Mesenchymal stem cell (in vitro differentiated cells and primary cell): Measurements from ENCODE around the gene KRT36. TPM values are rescaled to one million over a fixed set of nuclear protein-coding genes. Genes with fewer than 3 reads are reported as not detected.

Experiments used
- DNase-seq: peaks from one replicate; pipeline ENCODE4 v3.0.0-alpha.2; 2013
- H2AFZ ChIP-seq: one replicate; pipeline ENCODE4 v1.6.1; 2013; ENCODE audit warnings: low read depth, mild to moderate bottlenecking, control low read depth, inconsistent platforms, low read length, moderate library complexity
- H2AK5ac ChIP-seq: 2 replicates; pipeline ENCODE4 v1.6.1; 2013; ENCODE audit warnings: low read length, moderate library complexity, mild to moderate bottlenecking, inconsistent platforms; ENCODE audit not compliant: severe bottlenecking
- H2BK120ac ChIP-seq: one replicate; pipeline ENCODE4 v1.6.1; 2013; ENCODE audit warnings: low read depth, mild to moderate bottlenecking, inconsistent platforms, low read length, moderate library complexity
- H2BK12ac ChIP-seq, 2 experiments: one replicate each; pipeline ENCODE4 v1.6.1; 2013; ENCODE audit warnings: inconsistent platforms in 2 of 2, low read length in 2 of 2, mild to moderate bottlenecking in 2 of 2, moderate library complexity in 2 of 2, control low read depth in 1 of 2
- H2BK15ac ChIP-seq: one replicate; pipeline ENCODE4 v1.6.1; 2013; ENCODE audit warnings: mild to moderate bottlenecking, low read depth, inconsistent platforms; ENCODE audit not compliant: poor library complexity, severe bottlenecking
- H2BK5ac ChIP-seq: 2 replicates; pipeline ENCODE4 v1.6.1; 2013; ENCODE audit warnings: low read depth, mild to moderate bottlenecking, low read length, control low read depth, inconsistent platforms; ENCODE audit not compliant: poor library complexity, severe bottlenecking
- H3K14ac ChIP-seq, 2 experiments: one replicate each; pipeline ENCODE4 v1.6.1; 2013; ENCODE audit warnings: inconsistent platforms in 2 of 2, low read length in 2 of 2, control low read depth in 1 of 2, mild to moderate bottlenecking in 1 of 2, moderate library complexity in 1 of 2
- H3K18ac ChIP-seq, 2 experiments: one replicate each; pipeline ENCODE4 v1.6.1; 2013; ENCODE audit warnings: inconsistent platforms in 2 of 2, low read length in 2 of 2, control low read depth in 1 of 2, low read depth in 1 of 2, mild to moderate bottlenecking in 1 of 2
- H3K23ac ChIP-seq, 2 experiments: one replicate each; pipeline ENCODE4 v1.6.1; 2013; ENCODE audit warnings: inconsistent platforms in 2 of 2, low read length in 2 of 2, mild to moderate bottlenecking in 2 of 2, moderate library complexity in 2 of 2, control low read depth in 1 of 2
- H3K27ac ChIP-seq: 2 replicates; pipeline ENCODE4 v1.5.1; 2013; ENCODE audit warnings: mild to moderate bottlenecking, moderate library complexity, low read length, control low read depth, inconsistent platforms; ENCODE audit not compliant: poor library complexity, severe bottlenecking
- H3K27me3 ChIP-seq, 2 experiments: 2 replicates each; pipeline versions ENCODE4 v1.6.1 to v1.7.0; 2013; ENCODE audit warnings: low read length in 2 of 2, mild to moderate bottlenecking in 2 of 2, moderate library complexity in 2 of 2, control low read depth in 1 of 2, inconsistent platforms in 1 of 2; ENCODE audit not compliant: control insufficient read depth in 1 of 2, insufficient read depth in 1 of 2
- H3K36me3 ChIP-seq, 2 experiments: 2 replicates each; pipeline versions ENCODE4 v1.6.1 to v1.7.0; 2013; ENCODE audit warnings: low read length in 2 of 2, control low read depth in 1 of 2, inconsistent platforms in 1 of 2, low read depth in 1 of 2, mild to moderate bottlenecking in 1 of 2; ENCODE audit not compliant: insufficient read depth in 2 of 2, control insufficient read depth in 1 of 2
- H3K4ac ChIP-seq, 2 experiments: one replicate each; pipeline ENCODE4 v1.6.1; 2013; ENCODE audit warnings: inconsistent platforms in 2 of 2, low read length in 2 of 2, mild to moderate bottlenecking in 2 of 2, moderate library complexity in 2 of 2, control low read depth in 1 of 2, low read depth in 1 of 2
- H3K4me1 ChIP-seq: 2 replicates; pipeline ENCODE4 v1.6.1; 2013; ENCODE audit warnings: low read depth, low read length, control low read depth; ENCODE audit not compliant: control insufficient read depth, insufficient read depth
- H3K4me2 ChIP-seq: 2 replicates; pipeline ENCODE4 v1.6.1; 2013; ENCODE audit warnings: low read length, mild to moderate bottlenecking, inconsistent platforms; ENCODE audit not compliant: poor library complexity, severe bottlenecking
- H3K4me3 ChIP-seq, 2 experiments: 2 replicates each; pipeline versions ENCODE4 v1.5.1 to v1.7.0; 2013; ENCODE audit warnings: low read length in 2 of 2, mild to moderate bottlenecking in 2 of 2, control low read depth in 1 of 2, low read depth in 1 of 2; ENCODE audit not compliant: insufficient read depth in 1 of 2
- H3K79me1 ChIP-seq: replicated peaks from 2 replicates; pipeline ENCODE4 v1.6.1; 2013; ENCODE audit warnings: mild to moderate bottlenecking, control low read depth, low read length, inconsistent platforms; ENCODE audit not compliant: poor library complexity, severe bottlenecking
- H3K9ac ChIP-seq: 2 replicates; pipeline ENCODE4 v1.7.0; 2013; ENCODE audit warnings: mild to moderate bottlenecking, low read length, moderate library complexity
- H3K9me3 ChIP-seq: 2 replicates; pipeline ENCODE4 v1.7.0; 2013; ENCODE audit warnings: mild to moderate bottlenecking, low read length; ENCODE audit not compliant: control insufficient read depth
- H4K8ac ChIP-seq: one replicate; pipeline ENCODE4 v1.6.1; 2013; ENCODE audit warnings: inconsistent platforms, mild to moderate bottlenecking, low read length, moderate library complexity
- H4K91ac ChIP-seq: one replicate; pipeline ENCODE4 v1.6.1; 2013; ENCODE audit warnings: mild to moderate bottlenecking, low read length, inconsistent platforms
- WGBS: methylation state at CpG from one replicate; pipeline ENCODE4 v1.1.7; 2013; ENCODE audit warnings: mixed read lengths; 5-methylcytosine and 5-hydroxymethylcytosine counted together
- polyA plus RNA-seq, 2 experiments: library from polyadenylated mRNA; stranded (reverse); fragments of 200-250 nt; gene quantifications; one replicate each; pipeline ENCODE4 v1.2.3, GENCODE V29; 2013

Gene KRT36
- 0.11 TPM for polyA plus RNA-seq (2013, experiment 1 of 2)
- polyA plus RNA-seq (2013, experiment 2 of 2) = 0.11 TPM

GRCh38 chr17:41489531-41489930 is at the start of gene KRT36:
Gene KRT36, minus strand, starts transcription at chr17:41489910. Its CDS starts 46 bp downstream, at chr17:41489864.
- no peak within 1 kb of the TSS for H3K9ac ChIP-seq
- no peak for DNase-seq
- 95% methylated on average over 12 of the region's 12 CpGs for WGBS

GRCh38 chr17:41539071-41539492 is 49.4 kb upstream of the KRT36 start:
- no peak overlapping the region for H2BK15ac ChIP-seq
- peak overlapping the region in 1 of 2 experiments; percentile 80 for H3K14ac ChIP-seq
- H3K23ac ChIP-seq = no peak overlapping the region
- H4K91ac ChIP-seq = peak overlapping the region; percentile 71
- peak overlapping the region; percentile 30 to 86 for H3K4ac ChIP-seq
- H3K4me2 ChIP-seq = no peak overlapping the region
- no peak overlapping the region for H3K4me3 ChIP-seq
- no peak overlapping the region for H2AFZ ChIP-seq
- H3K9ac ChIP-seq = no peak overlapping the region
- H3K9me3 ChIP-seq = no peaks in the 10 kb centered on the region
- peak overlapping the region; percentile 21 for H2BK120ac ChIP-seq
- H3K27me3 ChIP-seq = peaks cover 0 to 28% of the 10 kb centered on the region in 2 experiments
- H3K4me1 ChIP-seq = peaks cover 33% of the 10 kb centered on the region
- no peaks in the 10 kb centered on the region for H3K36me3 ChIP-seq
- peak overlapping the region; percentile 0 for H2AK5ac ChIP-seq
- H2BK12ac ChIP-seq = peak overlapping the region; percentile 1 to 80
- 64% methylated on average over 3 of the region's 5 CpGs for WGBS
- peak overlapping the region; percentile 28 for H4K8ac ChIP-seq
- H2BK5ac ChIP-seq = no peak overlapping the region
- H3K18ac ChIP-seq = peak overlapping the region; percentile 29 to 90
- H3K79me1 ChIP-seq = no peaks in the 10 kb centered on the region
- H3K27ac ChIP-seq = peak overlapping the region; percentile 80
- DNase-seq = no peak

More at GRCh38 chr17:41489531-41489930, at the start of gene KRT36:
- Histone ChIP-seq H2AFZ (no peak within 1 kb of the TSS), H3K36me3 (no peaks in the 10 kb centered on the region), H3K4me1 (peaks cover 11% of the 10 kb centered on the region), H3K14ac (no peak within 1 kb of the TSS), H3K27ac (no peak within 1 kb of the TSS), H2BK15ac (peak within 1 kb of the TSS; percentile 54), H3K9me3 (no peaks in the 10 kb centered on the region), H3K23ac (no peak within 1 kb of the TSS), H3K18ac (peak within 1 kb of the TSS in 1 of 2 experiments; percentile 18), H3K79me1 (no peaks in the 10 kb centered on the region), H2BK5ac (no peak within 1 kb of the TSS), H3K4me2 (no peak within 1 kb of the TSS), H3K27me3 (peaks cover 0 to 16% of the 10 kb centered on the region in 2 experiments), H3K4ac (no peak within 1 kb of the TSS), H4K8ac (no peak within 1 kb of the TSS), H2AK5ac (no peak within 1 kb of the TSS), H2BK12ac (peak within 1 kb of the TSS; percentile 14 to 87), H4K91ac (peak within 1 kb of the TSS; percentile 18), H3K4me3 (no peak within 1 kb of the TSS), H2BK120ac (no peak within 1 kb of the TSS)

- H2AFZ ChIP-seq = no peak overlapping the region
- H2BK12ac ChIP-seq = peak overlapping the region; percentile 32 to 43
- no peak overlapping the region for H3K4me3 ChIP-seq
- WGBS = 22% methylated on average over 5 of the region's 5 CpGs
- peak overlapping the region; percentile 28 for H4K8ac ChIP-seq
- H3K9me3 ChIP-seq = no peaks in the 10 kb centered on the region
- no peaks in the 10 kb centered on the region for H3K36me3 ChIP-seq
- H3K4me1 ChIP-seq = peaks cover 33% of the 10 kb centered on the region
- peak; percentile 64 for DNase-seq
- H3K9ac ChIP-seq = no peak overlapping the region
- no peak overlapping the region for H2BK15ac ChIP-seq
- H3K18ac ChIP-seq = peak overlapping the region; percentile 48 to 77
- H3K79me1 ChIP-seq = no peaks in the 10 kb centered on the region
- no peak overlapping the region for H2AK5ac ChIP-seq
- no peak overlapping the region for H2BK5ac ChIP-seq
- H3K23ac ChIP-seq = no peak overlapping the region
- H3K27me3 ChIP-seq = peaks cover 0 to 28% of the 10 kb centered on the region in 2 experiments
- H3K27ac ChIP-seq = peak overlapping the region; percentile 80
- H4K91ac ChIP-seq = peak overlapping the region; percentile 28
- peak overlapping the region; percentile 35 for H2BK120ac ChIP-seq
- H3K4ac ChIP-seq = peak overlapping the region; percentile 11 to 30
- no peak overlapping the region for H3K14ac ChIP-seq
- H3K4me2 ChIP-seq = peak overlapping the region; percentile 2
These were observed 48.9 kb upstream of the KRT36 start for GRCh38 chr17:41538565-41538991.

GRCh38 chr17:41537990-41538389 is 48.3 kb upstream of the KRT36 start:
- no peaks in the 10 kb centered on the region for H3K9me3 ChIP-seq
- 91% methylated on average over 7 of the region's 9 CpGs for WGBS
- H3K9ac ChIP-seq = no peak overlapping the region
- H4K91ac ChIP-seq = peak overlapping the region; percentile 47
- peak overlapping the region; percentile 61 for H2BK15ac ChIP-seq
- no peak overlapping the region for H3K14ac ChIP-seq
- H3K4me3 ChIP-seq = no peak overlapping the region
- H3K4ac ChIP-seq = peak overlapping the region; percentile 47 to 67
- H3K79me1 ChIP-seq = no peaks in the 10 kb centered on the region
- no peak overlapping the region for H3K23ac ChIP-seq
- no peak overlapping the region for H3K4me2 ChIP-seq
- H3K27me3 ChIP-seq = peaks cover 0 to 31% of the 10 kb centered on the region in 2 experiments
- peak overlapping the region; percentile 17 for H2AK5ac ChIP-seq
- H3K4me1 ChIP-seq = peaks cover 33% of the 10 kb centered on the region
- peak overlapping the region; percentile 64 to 93 for H3K18ac ChIP-seq
- peak overlapping the region; percentile 10 for H2AFZ ChIP-seq
- no peak overlapping the region for H4K8ac ChIP-seq
- no peaks in the 10 kb centered on the region for H3K36me3 ChIP-seq
- no peak for DNase-seq
- H2BK120ac ChIP-seq = peak overlapping the region; percentile 39
- peak overlapping the region; percentile 29 to 91 for H2BK12ac ChIP-seq
- peak overlapping the region; percentile 80 for H3K27ac ChIP-seq
- H2BK5ac ChIP-seq = no peak overlapping the region
